Activated CD8-positive, alpha-beta T cell treated with anti-CD3 and anti-CD28 coated beads, Interleukin-2, amount 10 ng/mL, durations not matched to agents 7 days and 5 days (primary cell): ENCODE measurements around the gene ZNF362. TPM values are rescaled to one million over a fixed set of nuclear protein-coding genes. Genes with fewer than 3 reads are reported as not detected.
"Not testable (repeated sequence)": the region's sequence is repeated elsewhere in the genome, so short reads cannot be mapped to it uniquely, and the experiment has no call there.

Experiments
- ATAC-seq: fragments of 150-1000 bp; cut with Tn5 transposase; one replicate; pipeline ENCODE4 v1.10.0; 2021; ENCODE audit warnings: moderate library complexity
- CTCF ChIA-PET: fragments of 350-600 bp; sonication (Branson Sonifier 250); formaldehyde crosslinking; loops from one replicate; lab custom pipeline; 2021; ENCODE audit warnings: antibody characterized with exemption; lab: Charles Lee
- POLR2A ChIA-PET: fragments of 350-600 bp; sonication (Branson Sonifier 250); formaldehyde crosslinking; loops from one replicate; lab custom pipeline; 2021; ENCODE audit warnings: antibody characterized with exemption; lab: Charles Lee
- DNase-seq: peaks from one replicate; pipeline ENCODE4 v3.0.0-alpha.2; 2020
- H3K27ac Mint-ChIP-seq: one replicate; pipeline ENCODE4 v1.8.0; 2021; ENCODE audit warnings: mild to moderate bottlenecking, mixed read lengths
- H3K27me3 Mint-ChIP-seq: one replicate; pipeline ENCODE4 v1.8.0; 2021; ENCODE audit warnings: low read depth, mixed read lengths
- H3K36me3 Mint-ChIP-seq: one replicate; pipeline ENCODE4 v1.8.0; 2021; ENCODE audit warnings: low read depth, mixed read lengths
- H3K4me1 Mint-ChIP-seq: one replicate; pipeline ENCODE4 v1.8.0; 2021; ENCODE audit warnings: low read depth, mixed read lengths
- H3K4me3 Mint-ChIP-seq: one replicate; pipeline ENCODE4 v1.8.0; 2021; ENCODE audit warnings: mild to moderate bottlenecking, mixed read lengths
- H3K9me3 Mint-ChIP-seq: one replicate; pipeline ENCODE4 v1.8.0; 2022; ENCODE audit warnings: mixed read lengths; ENCODE audit not compliant: insufficient read depth
- total RNA-seq, 2 experiments: library from RNA; stranded (reverse); gene quantifications; one replicate each; pipeline ENCODE4 v1.2.3, GENCODE V29; 2021

ZNF362 gene
- total RNA-seq, 2 experiments from 2014 or later = 17.3 to 19.7 TPM

GRCh38 chr1:33277488-33278084 lies 21.3 kb downstream of the ZNF362 start:
- POLR2A ChIA-PET = no interaction called here
- Mint-ChIP-seq H3K27ac (no peak overlapping the region), H3K36me3 (peaks cover 16% of the 10 kb centered on the region), H3K4me3 (no peak overlapping the region), H3K4me1 (peaks cover 13% of the 10 kb centered on the region), H3K9me3 (no peaks in the 10 kb centered on the region), H3K27me3 (no peaks in the 10 kb centered on the region)
- DNase-seq (no peak), ATAC-seq (no peak)
- CTCF ChIA-PET = interaction anchor here (2.1 kb wide), 1 partner anchor 18 kb away, joined by 8 read pairs; no protein-coding TSS in a partner anchor

- Mint-ChIP-seq H3K27me3 (no peaks in the 10 kb centered on the region), H3K4me1 (no peaks in the 10 kb centered on the region), H3K9me3 (no peaks in the 10 kb centered on the region), H3K4me3 (no peak overlapping the region), H3K36me3 (peaks cover 16% of the 10 kb centered on the region), H3K27ac (no peak overlapping the region)
- ATAC-seq = no peak
- ChIA-PET CTCF (no interaction called here), POLR2A (no interaction called here)
- DNase-seq = no peak
Measured at GRCh38 chr1:33280091-33280661, 23.9 kb downstream of the ZNF362 start.

- H3K27ac Mint-ChIP-seq = no peak overlapping the region
- no peaks in the 10 kb centered on the region for H3K4me1 Mint-ChIP-seq
- no peak for DNase-seq
- POLR2A ChIA-PET = no interaction called here
- no peak for ATAC-seq
- CTCF ChIA-PET = interaction anchor here (1.0 kb wide), 1 partner anchor 15 kb away, joined by 3 read pairs; no protein-coding TSS in a partner anchor
- H3K4me3 Mint-ChIP-seq = no peak overlapping the region
- H3K36me3 Mint-ChIP-seq = peaks cover 15% of the 10 kb centered on the region
- no peaks in the 10 kb centered on the region for H3K9me3 Mint-ChIP-seq
- H3K27me3 Mint-ChIP-seq = no peaks in the 10 kb centered on the region
Measured at GRCh38 chr1:33281554-33282303, 25.4 kb downstream of the ZNF362 start.

GRCh38 chr1:33282791-33283190 lies 26.5 kb downstream of the ZNF362 start:
- no peak overlapping the region for H3K4me3 Mint-ChIP-seq
- H3K27ac Mint-ChIP-seq = no peak overlapping the region
- H3K4me1 Mint-ChIP-seq = no peaks in the 10 kb centered on the region
- ChIA-PET POLR2A (no interaction called here), CTCF (interaction anchor here (1.0 kb wide), 1 partner anchor 14 kb away, joined by 3 read pairs; no protein-coding TSS in a partner anchor)
- H3K36me3 Mint-ChIP-seq = peaks cover 14% of the 10 kb centered on the region
- DNase-seq (no peak), ATAC-seq (no peak)
- H3K9me3 Mint-ChIP-seq = no peaks in the 10 kb centered on the region
- no peaks in the 10 kb centered on the region for H3K27me3 Mint-ChIP-seq

GRCh38 chr1:33284049-33284448 lies 27.8 kb downstream of the ZNF362 start:
- DNase-seq (no peak), ATAC-seq (no peak)
- no peak overlapping the region for H3K4me3 Mint-ChIP-seq

GRCh38 chr1:33286451-33287185 lies 30.3 kb downstream of the ZNF362 start:
- CTCF ChIA-PET = interaction anchor here (1.8 kb wide), 1 partner anchor 9 kb away, joined by 6 read pairs; no protein-coding TSS in a partner anchor
- no peaks in the 10 kb centered on the region for H3K4me1 Mint-ChIP-seq
- no peak for DNase-seq
- no peak overlapping the region for H3K27ac Mint-ChIP-seq
- H3K27me3 Mint-ChIP-seq = no peaks in the 10 kb centered on the region
- no peaks in the 10 kb centered on the region for H3K9me3 Mint-ChIP-seq
- no peak for ATAC-seq
- no peak overlapping the region for H3K4me3 Mint-ChIP-seq
- peaks cover 14% of the 10 kb centered on the region for H3K36me3 Mint-ChIP-seq
- POLR2A ChIA-PET = no interaction called here

More at GRCh38 chr1:33284049-33284448, 27.8 kb downstream of the ZNF362 start:
- Mint-ChIP-seq H3K36me3 (peaks cover 14% of the 10 kb centered on the region), H3K9me3 (no peaks in the 10 kb centered on the region), H3K27ac (no peak overlapping the region), H3K27me3 (no peaks in the 10 kb centered on the region), H3K4me1 (no peaks in the 10 kb centered on the region)
- ChIA-PET POLR2A (no interaction called here), CTCF (interaction anchor here (1.0 kb wide), 1 partner anchor 11 kb away, joined by 4 read pairs; no protein-coding TSS in a partner anchor)

- H3K36me3 Mint-ChIP-seq = peaks cover 9% of the 10 kb centered on the region
- no peaks in the 10 kb centered on the region for H3K4me1 Mint-ChIP-seq
- DNase-seq = no peak
- CTCF ChIA-PET = interaction anchor here (1.8 kb wide), 1 partner anchor 8 kb away, joined by 6 read pairs; no protein-coding TSS in a partner anchor
- H3K9me3 Mint-ChIP-seq = no peaks in the 10 kb centered on the region
- no peaks in the 10 kb centered on the region for H3K27me3 Mint-ChIP-seq
- H3K4me3 Mint-ChIP-seq = no peak overlapping the region
- POLR2A ChIA-PET = no interaction called here
- no peak for ATAC-seq
- H3K27ac Mint-ChIP-seq = no peak overlapping the region
Measured at GRCh38 chr1:33287317-33287716, 31.0 kb downstream of the ZNF362 start.

GRCh38 chr1:33288976-33289857 lies 32.9 kb downstream of the ZNF362 start:
- CTCF ChIA-PET = interaction anchor here (1.2 kb wide), 1 partner anchor 9 kb away, joined by 6 read pairs; no protein-coding TSS in a partner anchor

GRCh38 chr1:33289858-33290154 lies 33.5 kb downstream of the ZNF362 start:
- Mint-ChIP-seq H3K27ac (no peak overlapping the region), H3K36me3 (peaks cover 12% of the 10 kb centered on the region), H3K9me3 (no peaks in the 10 kb centered on the region), H3K4me1 (no peaks in the 10 kb centered on the region), H3K27me3 (no peaks in the 10 kb centered on the region), H3K4me3 (no peak overlapping the region)
- CTCF ChIA-PET = no interaction called here
- POLR2A ChIA-PET = no interaction called here
- ATAC-seq (no peak), DNase-seq (no peak)

More at GRCh38 chr1:33288976-33289857, 32.9 kb downstream of the ZNF362 start:
- no peak for ATAC-seq
- Mint-ChIP-seq H3K4me1 (no peaks in the 10 kb centered on the region), H3K4me3 (no peak overlapping the region), H3K9me3 (no peaks in the 10 kb centered on the region), H3K27me3 (no peaks in the 10 kb centered on the region), H3K27ac (no peak overlapping the region), H3K36me3 (peaks cover 8% of the 10 kb centered on the region)
- no peak for DNase-seq
- POLR2A ChIA-PET = no interaction called here

- POLR2A ChIA-PET, H3K4me1 Mint-ChIP-seq, H3K9me3 Mint-ChIP-seq, DNase-seq, H3K27me3 Mint-ChIP-seq, CTCF ChIA-PET, H3K27ac Mint-ChIP-seq, H3K4me3 Mint-ChIP-seq, ATAC-seq: not testable (repeated sequence)
- H3K36me3 Mint-ChIP-seq = peaks cover 12% of the 10 kb centered on the region
Measured at GRCh38 chr1:33290615-33291014, 34.3 kb downstream of the ZNF362 start.
